ENCODE results near the gene NOS1AP.

The NOS1AP gene

DNA sequence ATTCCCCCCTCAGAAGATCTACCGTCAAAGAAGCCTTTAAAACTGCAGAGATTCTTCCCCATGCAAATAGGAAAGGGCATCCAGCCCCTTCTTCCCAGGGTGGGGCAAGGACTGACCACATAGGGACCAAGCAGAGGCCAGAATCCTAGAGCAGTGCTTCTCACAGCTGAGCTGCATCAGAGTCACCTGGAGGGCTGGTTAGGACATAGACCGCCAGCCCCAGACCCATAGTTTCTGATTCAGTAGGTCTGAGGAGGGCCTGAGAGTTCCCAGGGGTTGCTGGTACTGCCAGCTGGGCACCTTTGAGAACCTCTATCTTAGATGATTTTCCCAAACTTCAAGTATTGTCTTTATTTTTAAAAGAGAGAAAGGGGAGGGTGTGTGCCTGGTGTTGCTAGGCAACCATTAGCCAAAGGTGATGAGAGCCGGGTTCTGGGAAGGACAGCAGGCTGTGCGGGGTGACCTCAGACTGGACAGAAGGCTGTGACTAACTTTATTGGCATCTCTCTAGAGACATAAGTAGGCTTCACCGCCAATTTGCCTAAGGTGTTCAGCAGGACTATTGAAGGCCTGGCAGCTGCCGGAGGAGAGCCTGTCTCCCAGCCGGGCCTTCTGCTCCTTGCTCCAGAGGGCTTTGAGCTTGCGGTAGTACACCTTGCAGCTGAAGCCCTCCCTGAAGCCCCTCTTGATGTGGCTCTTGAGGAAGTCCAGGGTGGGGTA, 304.2 kb downstream of the NOS1AP start:
- Histone ChIP-seq H3K4me3 (ENCODE audit: low read depth, low read length) (no peak overlapping the region), H3K36me3 (replicated peaks) (no peaks in the 10 kb centered on the region), H3K27me3 (replicated peaks) (no peaks in the 10 kb centered on the region), H3K27ac (no peak overlapping the region)
- in situ Hi-C loops (cut with HindIII; ENCODE audit: low pct_ligation_motif_present, low sequenced_read_pairs): no loop called here
- TF ChIP-seq, protein P1, sequence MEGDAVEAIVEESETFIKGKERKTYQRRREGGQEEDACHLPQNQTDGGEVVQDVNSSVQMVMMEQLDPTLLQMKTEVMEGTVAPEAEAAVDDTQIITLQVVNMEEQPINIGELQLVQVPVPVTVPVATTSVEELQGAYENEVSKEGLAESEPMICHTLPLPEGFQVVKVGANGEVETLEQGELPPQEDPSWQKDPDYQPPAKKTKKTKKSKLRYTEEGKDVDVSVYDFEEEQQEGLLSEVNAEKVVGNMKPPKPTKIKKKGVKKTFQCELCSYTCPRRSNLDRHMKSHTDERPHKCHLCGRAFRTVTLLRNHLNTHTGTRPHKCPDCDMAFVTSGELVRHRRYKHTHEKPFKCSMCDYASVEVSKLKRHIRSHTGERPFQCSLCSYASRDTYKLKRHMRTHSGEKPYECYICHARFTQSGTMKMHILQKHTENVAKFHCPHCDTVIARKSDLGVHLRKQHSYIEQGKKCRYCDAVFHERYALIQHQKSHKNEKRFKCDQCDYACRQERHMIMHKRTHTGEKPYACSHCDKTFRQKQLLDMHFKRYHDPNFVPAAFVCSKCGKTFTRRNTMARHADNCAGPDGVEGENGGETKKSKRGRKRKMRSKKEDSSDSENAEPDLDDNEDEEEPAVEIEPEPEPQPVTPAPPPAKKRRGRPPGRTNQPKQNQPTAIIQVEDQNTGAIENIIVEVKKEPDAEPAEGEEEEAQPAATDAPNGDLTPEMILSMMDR (IDR thresholded peaks at IDR 0.05; ENCODE audit: low read depth, low read length, missing control alignments): no peak
- peak; percentile 60 for DNase-seq

DNA sequence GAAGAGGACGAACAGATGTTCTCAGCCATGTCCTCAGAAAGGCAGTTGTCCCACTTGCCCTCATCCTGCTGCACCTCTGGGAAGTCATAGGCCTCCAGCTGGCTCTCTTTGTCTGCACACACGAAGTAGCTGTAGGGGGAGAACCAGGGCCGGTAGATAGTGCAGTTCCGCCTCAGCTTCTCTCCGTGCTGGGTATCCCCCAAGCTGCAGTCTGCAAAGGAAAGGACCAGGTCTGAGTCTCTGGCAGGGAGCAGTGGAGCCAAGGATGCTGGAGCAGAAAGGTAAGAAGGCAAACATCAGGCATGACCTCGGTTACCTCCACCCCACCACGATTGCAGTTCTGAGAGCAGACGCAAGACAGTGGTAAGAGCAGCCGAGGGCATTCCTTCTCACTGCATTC, 304.9 kb downstream of the NOS1AP start:
- Histone ChIP-seq H3K27ac (no peak overlapping the region), H3K27me3 (replicated peaks) (no peaks in the 10 kb centered on the region), H3K4me3 (ENCODE audit: low read depth, low read length) (no peak overlapping the region), H3K36me3 (replicated peaks) (no peaks in the 10 kb centered on the region)
- TF ChIP-seq, protein P1 (IDR thresholded peaks at IDR 0.05; ENCODE audit: low read depth, low read length, missing control alignments): no peak
- in situ Hi-C loops (cut with HindIII; ENCODE audit: low pct_ligation_motif_present, low sequenced_read_pairs): no loop called here
- no peak for DNase-seq

DNA sequence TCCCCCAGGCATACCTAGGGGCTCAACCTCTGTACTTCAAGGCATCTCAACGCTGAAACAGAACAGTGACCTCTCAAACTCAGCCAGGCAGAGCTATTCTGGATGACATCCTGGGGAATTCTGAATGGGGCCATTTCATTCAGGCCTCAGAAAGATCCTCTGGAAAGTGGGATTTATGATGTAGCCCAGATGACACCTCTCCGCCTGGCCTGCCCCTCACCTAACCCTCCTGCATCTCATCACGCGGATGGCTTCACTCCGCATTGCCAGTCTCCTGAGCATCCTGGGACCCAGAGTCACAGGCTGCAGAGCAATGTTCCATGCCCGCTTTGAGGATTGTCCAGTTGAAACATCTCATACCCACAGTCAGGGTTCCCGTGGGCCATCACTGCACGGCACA, 306.0 kb downstream of the NOS1AP start:
- H3K27me3 ChIP-seq (replicated peaks): no peaks in the 10 kb centered on the region
- DNase-seq: no peak
- H3K36me3 ChIP-seq (replicated peaks): no peaks in the 10 kb centered on the region
- no peak overlapping the region for H3K27ac ChIP-seq
- TF ChIP-seq, protein P1 (IDR thresholded peaks at IDR 0.05; ENCODE audit: low read depth, low read length, missing control alignments): no peak
- no peak overlapping the region for H3K4me3 ChIP-seq (ENCODE audit: low read depth, low read length)
- in situ Hi-C loops (cut with HindIII; ENCODE audit: low pct_ligation_motif_present, low sequenced_read_pairs): no loop called here

DNA sequence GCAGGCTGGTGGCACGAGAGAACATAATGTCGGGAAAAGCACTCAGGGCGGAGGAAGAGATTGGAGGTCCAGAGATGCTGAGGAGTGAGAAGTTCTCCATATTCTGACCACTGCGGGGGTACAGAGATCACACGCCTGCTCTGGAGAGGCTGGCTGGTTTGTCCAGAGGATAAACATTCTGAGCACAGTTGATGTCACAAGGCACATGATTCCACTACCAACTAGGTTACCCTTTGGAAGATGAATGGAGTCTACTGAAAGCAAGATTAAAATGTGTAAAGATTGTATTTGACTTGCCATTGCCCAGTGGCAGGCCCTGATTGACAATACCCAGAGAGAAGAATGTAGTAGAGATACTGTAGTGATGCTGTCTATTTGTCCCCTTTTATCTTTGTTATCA, 307.2 kb downstream of the NOS1AP start, which contains the start of gene SPATA46:
TSS of gene SPATA46 (minus strand) at position 164 of the 400 bp plus-strand sequence. CDS start at position 100, 64 bp downstream.
- Histone ChIP-seq H3K4me3 (ENCODE audit: low read depth, low read length) (no peak within 1 kb of the TSS), H3K27ac (no peak within 1 kb of the TSS), H3K27me3 (replicated peaks) (no peaks in the 10 kb centered on the region), H3K36me3 (replicated peaks) (no peaks in the 10 kb centered on the region)
- TF ChIP-seq, protein P1 (IDR thresholded peaks at IDR 0.05; ENCODE audit: low read depth, low read length, missing control alignments): no peak
- DNase-seq: no peak
- in situ Hi-C loops (cut with HindIII; ENCODE audit: low pct_ligation_motif_present, low sequenced_read_pairs): no loop called here

DNA sequence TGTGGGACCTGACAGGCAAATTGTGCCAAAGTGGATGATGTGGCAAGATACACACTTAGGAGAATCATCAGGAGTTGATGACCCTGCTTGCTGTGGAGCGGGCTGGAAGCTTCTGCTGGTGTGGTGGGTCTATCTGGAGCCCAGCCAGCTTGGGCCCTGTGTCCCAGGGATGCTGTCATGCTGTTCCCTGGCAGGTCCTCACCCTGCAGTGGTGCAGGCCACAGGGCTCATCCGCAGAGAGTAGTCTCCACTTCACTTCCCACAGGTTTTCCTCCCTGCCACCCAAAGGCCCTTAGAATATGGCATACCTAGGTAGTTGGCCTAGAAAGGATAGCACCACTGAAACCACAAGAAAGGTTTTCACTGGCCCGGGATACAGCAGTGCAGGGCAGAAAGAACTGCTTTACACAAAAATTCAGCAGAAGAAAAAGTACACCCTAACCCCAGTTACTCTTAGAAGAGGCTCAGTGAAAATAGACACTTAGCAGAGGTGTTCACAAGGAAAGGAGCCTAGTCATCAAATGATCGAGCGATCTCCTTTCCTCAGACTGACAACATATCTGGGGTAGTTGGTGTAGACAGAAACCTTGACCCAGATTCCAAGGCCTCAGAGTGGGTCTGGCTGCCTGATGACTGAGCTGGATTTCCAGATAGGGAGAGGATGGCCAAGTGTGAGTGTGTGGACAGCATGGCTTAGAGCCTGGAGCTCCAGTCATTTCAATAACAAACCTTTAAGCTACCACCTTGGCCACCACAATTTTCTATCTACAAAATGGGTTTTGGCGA, 310.8 kb downstream of the NOS1AP start:
- Histone ChIP-seq H3K27ac (no peak overlapping the region), H3K4me3 (ENCODE audit: low read depth, low read length) (no peak overlapping the region), H3K36me3 (replicated peaks) (no peaks in the 10 kb centered on the region), H3K27me3 (replicated peaks) (no peaks in the 10 kb centered on the region)
- DNase-seq: no peak
- in situ Hi-C loops (cut with HindIII; ENCODE audit: low pct_ligation_motif_present, low sequenced_read_pairs): no loop called here
- TF ChIP-seq, protein P1 (IDR thresholded peaks at IDR 0.05; ENCODE audit: low read depth, low read length, missing control alignments): no peak
